DMS153 (cell line): Measurements from ENCODE around the gene LEKR1.

Source experiments
- DNase-seq: peaks from one replicate; lab custom pipeline; 2025; lab: John Stamatoyannopoulos, UW

The LEKR1 gene

GRCh38 chr3:157059661-157060060 is 233.5 kb downstream of the LEKR1 start:
- DNase-seq: no peak

GRCh38 chr3:157061265-157061664 is 235.1 kb downstream of the LEKR1 start:
- no peak for DNase-seq

- DNase-seq: no peak
Measured at GRCh38 chr3:157063469-157063868, 237.3 kb downstream of the LEKR1 start.

GRCh38 chr3:157063926-157064325 is 237.8 kb downstream of the LEKR1 start:
- DNase-seq: no peak

GRCh38 chr3:157064402-157064801 is 238.2 kb downstream of the LEKR1 start:
- no peak for DNase-seq

GRCh38 chr3:157065201-157065600 is 239.0 kb downstream of the LEKR1 start:
- no peak for DNase-seq

GRCh38 chr3:157066335-157067098 is 240.4 kb downstream of the LEKR1 start:
- DNase-seq: no peak

GRCh38 chr3:157067114-157067513 is 241.0 kb downstream of the LEKR1 start:
- DNase-seq: no peak

- no peak for DNase-seq
Measured at GRCh38 chr3:157069406-157069805, 243.3 kb downstream of the LEKR1 start.

- DNase-seq: no peak
Measured at GRCh38 chr3:157069846-157070677, 243.9 kb downstream of the LEKR1 start.

- no peak for DNase-seq
Measured at GRCh38 chr3:157070678-157070999, 244.5 kb downstream of the LEKR1 start.

GRCh38 chr3:157071744-157072525 is 245.8 kb downstream of the LEKR1 start:
- DNase-seq: no peak

- no peak for DNase-seq
Measured at GRCh38 chr3:157073810-157074209, 247.7 kb downstream of the LEKR1 start.

- no peak for DNase-seq
Measured at GRCh38 chr3:157074490-157074889, 248.3 kb downstream of the LEKR1 start.

- no peak for DNase-seq
Measured at GRCh38 chr3:157074981-157075380, 248.8 kb downstream of the LEKR1 start.

GRCh38 chr3:157075693-157076420 is 249.7 kb downstream of the LEKR1 start:
- DNase-seq: no peak

- DNase-seq: no peak
Measured at GRCh38 chr3:157077565-157077991, 251.4 kb downstream of the LEKR1 start.

GRCh38 chr3:157078131-157078810 is 252.1 kb downstream of the LEKR1 start:
- DNase-seq: no peak

- DNase-seq: no peak
Measured at GRCh38 chr3:157078811-157079185, 252.6 kb downstream of the LEKR1 start.

GRCh38 chr3:157079676-157080369 is 253.7 kb downstream of the LEKR1 start:
- no peak for DNase-seq
